Left forelimb (tissue), 1 donor: ENCODE measurements around the gene COL8A1.
"Not testable (repeated sequence)": the region's sequence is repeated elsewhere in the genome, so short reads cannot be mapped to it uniquely, and the experiment has no call there.

Source experiments
- DNase-seq: peaks from one replicate; pipeline ENCODE4 v3.0.0-alpha.2; 2018; ENCODE audit warnings: low spot score

The COL8A1 gene

GRCh38 chr3:99710094-99710493, 71.7 kb downstream of the COL8A1 start:
- DNase-seq, result no peak

GRCh38 chr3:99711351-99711750, 73.0 kb downstream of the COL8A1 start:
- DNase-seq, result no peak

- no peak for DNase-seq
Observed at GRCh38 chr3:99712291-99712954, 74.0 kb downstream of the COL8A1 start.

- DNase-seq, result no peak
Observed at GRCh38 chr3:99713440-99713839, 75.0 kb downstream of the COL8A1 start.

GRCh38 chr3:99714146-99714545, 75.8 kb downstream of the COL8A1 start:
- no peak for DNase-seq

- DNase-seq, result no peak
Observed at GRCh38 chr3:99714575-99714974, 76.2 kb downstream of the COL8A1 start.

- no peak for DNase-seq
Observed at GRCh38 chr3:99716463-99716995, 78.1 kb downstream of the COL8A1 start.

GRCh38 chr3:99720985-99721632, 82.7 kb downstream of the COL8A1 start:
- DNase-seq, result no peak

- no peak for DNase-seq
Observed at GRCh38 chr3:99721633-99722007, 83.2 kb downstream of the COL8A1 start.

GRCh38 chr3:99724276-99724675, 85.9 kb downstream of the COL8A1 start:
- DNase-seq, result no peak

- no peak for DNase-seq
Observed at GRCh38 chr3:99730870-99731269, 92.5 kb downstream of the COL8A1 start.

- no peak for DNase-seq
Observed at GRCh38 chr3:99731499-99731898, 93.1 kb downstream of the COL8A1 start.

- not testable (repeated sequence) for DNase-seq
Observed at GRCh38 chr3:99740371-99740770, 102.0 kb downstream of the COL8A1 start.

- DNase-seq, result no peak
Observed at GRCh38 chr3:99741588-99741987, 103.2 kb downstream of the COL8A1 start.

- DNase-seq, result no peak
Observed at GRCh38 chr3:99747915-99748314, 109.5 kb downstream of the COL8A1 start.

- no peak for DNase-seq
Observed at GRCh38 chr3:99751649-99752048, 113.3 kb downstream of the COL8A1 start.

GRCh38 chr3:99753268-99753975, 115.0 kb downstream of the COL8A1 start:
- no peak for DNase-seq

- DNase-seq, result no peak
Observed at GRCh38 chr3:99755831-99756230, 117.4 kb downstream of the COL8A1 start.

GRCh38 chr3:99757966-99758365, 119.6 kb downstream of the COL8A1 start:
- no peak for DNase-seq

- no peak for DNase-seq
Observed at GRCh38 chr3:99758502-99759177, 120.2 kb downstream of the COL8A1 start.

- DNase-seq, result no peak
Observed at GRCh38 chr3:99760031-99760430, 121.6 kb downstream of the COL8A1 start.

GRCh38 chr3:99760629-99761028, 122.2 kb downstream of the COL8A1 start:
- no peak for DNase-seq
